Measurements from ENCODE around the gene OR2G2.

The OR2G2 gene, protein sequence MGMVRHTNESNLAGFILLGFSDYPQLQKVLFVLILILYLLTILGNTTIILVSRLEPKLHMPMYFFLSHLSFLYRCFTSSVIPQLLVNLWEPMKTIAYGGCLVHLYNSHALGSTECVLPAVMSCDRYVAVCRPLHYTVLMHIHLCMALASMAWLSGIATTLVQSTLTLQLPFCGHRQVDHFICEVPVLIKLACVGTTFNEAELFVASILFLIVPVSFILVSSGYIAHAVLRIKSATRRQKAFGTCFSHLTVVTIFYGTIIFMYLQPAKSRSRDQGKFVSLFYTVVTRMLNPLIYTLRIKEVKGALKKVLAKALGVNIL

DNA sequence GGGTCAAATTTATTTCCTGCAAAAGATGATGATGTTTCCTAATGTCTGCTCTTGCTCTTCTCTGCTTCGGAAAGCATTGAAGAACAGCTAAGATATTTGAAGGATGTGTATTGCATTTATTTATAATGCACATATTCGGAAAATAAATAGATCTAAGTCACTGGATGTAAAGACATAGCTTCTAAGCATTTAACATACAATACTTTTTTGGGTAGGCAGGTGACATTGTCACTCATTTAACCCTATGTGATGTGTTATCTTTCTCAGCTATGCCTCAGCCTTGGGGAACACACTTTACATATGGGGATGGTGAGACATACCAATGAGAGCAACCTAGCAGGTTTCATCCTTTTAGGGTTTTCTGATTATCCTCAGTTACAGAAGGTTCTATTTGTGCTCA is at the start of gene OR2G2:
OR2G2 (plus strand) TSS at position 301 of the 400 bp plus-strand sequence; CDS start at position 301, 0 bp downstream.
- no peak for DNase-seq (ENCODE audit: low spot score)

DNA sequence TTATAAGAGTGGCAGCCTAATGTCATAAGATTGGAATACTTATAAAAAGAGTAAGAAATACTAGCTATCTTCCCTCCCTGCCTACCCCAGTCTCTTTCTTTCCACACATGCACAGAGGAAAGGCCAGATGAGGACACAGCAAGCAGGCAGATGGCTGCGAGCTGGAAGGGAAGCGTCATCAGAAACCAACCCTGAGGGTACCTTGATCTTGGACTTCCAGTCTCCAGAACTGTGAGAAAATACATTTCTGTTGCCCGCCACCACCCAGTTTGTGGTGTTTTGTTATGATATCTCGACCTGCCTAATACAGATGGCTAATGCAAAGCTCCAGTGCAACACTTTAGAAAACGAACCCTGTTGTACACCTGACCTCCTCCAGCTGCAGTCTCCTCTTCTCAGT is 49.6 kb upstream of the OR2G2 start:
- DNase-seq (ENCODE audit: low spot score), result no peak

DNA sequence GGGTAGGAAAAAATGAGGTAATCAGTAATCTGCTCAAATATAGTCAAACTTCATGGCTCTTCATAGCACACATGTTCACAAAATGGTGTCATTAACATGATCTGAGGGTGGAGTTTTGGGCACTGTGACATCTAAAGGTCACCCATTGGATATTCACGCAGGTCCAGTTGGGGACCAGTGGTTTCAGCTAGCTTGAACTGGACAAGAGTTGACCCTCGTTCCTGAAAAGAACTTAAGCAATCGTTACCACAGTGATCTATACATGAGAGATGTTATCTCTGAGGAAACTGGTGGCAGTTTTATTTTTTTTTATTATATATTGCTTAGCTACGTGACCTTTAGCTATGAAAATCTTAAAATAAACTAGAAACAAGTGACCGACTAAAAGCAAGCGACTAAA is 48.9 kb upstream of the OR2G2 start:
- no peak for DNase-seq (ENCODE audit: low spot score)

DNA sequence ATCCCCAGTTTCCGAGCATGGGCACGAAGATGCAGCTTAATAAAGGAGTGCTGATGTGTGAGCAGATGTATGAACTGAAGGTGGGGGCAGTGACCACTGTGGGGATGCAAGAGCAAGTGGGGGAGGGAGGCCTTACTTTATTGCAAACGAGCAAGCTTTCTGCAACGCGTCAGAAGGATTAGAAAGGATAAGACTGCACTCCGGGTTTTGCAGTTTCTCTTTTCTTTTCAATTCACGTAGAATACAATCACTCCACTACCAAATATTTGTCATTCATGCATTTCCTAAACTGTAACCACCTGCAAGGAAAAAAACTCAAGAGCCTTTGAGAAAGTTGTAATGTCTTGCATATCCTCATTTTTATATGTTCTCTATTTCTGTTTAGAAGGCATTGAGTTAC is 47.6 kb upstream of the OR2G2 start:
- no peak for DNase-seq (ENCODE audit: low spot score)

DNA sequence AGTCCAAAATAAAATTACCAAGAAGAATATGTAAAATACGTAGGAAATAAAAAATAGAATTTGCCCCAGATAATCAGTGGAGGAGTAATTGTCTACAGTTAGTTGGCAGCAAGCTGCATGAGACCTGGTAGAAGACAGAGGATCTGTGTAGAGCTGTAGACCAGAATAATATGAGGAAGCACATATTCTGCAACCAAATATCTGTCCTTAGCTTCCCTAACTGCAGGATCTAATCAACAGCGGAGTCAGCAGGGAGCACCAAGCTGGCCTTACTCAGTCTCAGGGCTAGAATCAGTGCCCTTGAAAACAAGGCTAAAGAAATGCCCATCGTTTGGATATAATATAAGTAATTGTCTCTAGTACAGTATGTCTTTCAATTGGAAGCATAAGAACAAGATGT is 45.3 kb upstream of the OR2G2 start:
- DNase-seq (ENCODE audit: low spot score), result no peak

DNA sequence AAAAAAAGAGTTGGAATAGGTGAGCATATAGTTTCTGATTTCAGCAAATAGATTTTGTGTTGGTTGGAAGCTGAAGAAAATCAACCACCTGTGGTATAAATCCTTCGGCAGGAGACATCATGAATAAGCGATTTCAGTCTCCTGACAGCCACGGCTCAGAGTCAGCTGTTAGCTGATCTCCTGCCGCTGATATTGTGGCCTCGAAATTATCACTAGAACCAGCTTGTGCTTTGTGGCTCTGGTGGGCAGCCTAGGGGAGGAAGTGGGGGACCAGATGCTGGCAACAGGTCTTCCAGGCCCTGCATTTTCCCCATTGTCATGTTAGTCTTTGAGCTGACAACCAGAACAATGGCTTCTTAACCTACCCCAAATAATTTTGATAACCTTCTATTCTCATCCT is 40.1 kb upstream of the OR2G2 start:
- DNase-seq (ENCODE audit: low spot score), result no peak

DNA sequence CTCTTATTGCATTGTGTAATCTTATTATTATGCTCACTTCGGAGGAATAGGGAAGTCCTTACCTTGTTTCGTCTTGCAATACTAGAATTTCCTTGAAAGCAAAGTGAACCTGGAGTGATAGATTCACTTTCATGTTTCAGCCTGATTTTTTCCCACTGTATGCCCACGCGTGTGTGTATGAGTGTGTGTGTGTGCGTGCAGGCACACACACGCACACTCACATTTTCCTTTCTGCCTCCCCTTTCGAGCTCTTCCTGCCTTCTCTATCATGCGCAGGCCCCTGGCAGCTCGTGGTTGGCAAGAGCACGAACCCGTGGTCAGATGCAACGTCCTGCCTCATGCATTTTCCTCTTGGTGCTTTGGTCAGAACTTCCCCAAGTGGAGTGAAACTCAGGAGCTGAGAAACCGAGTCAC is 39.4 kb upstream of the OR2G2 start, which contains the start of gene GCSAML:
GCSAML (plus strand) TSS at position 366 of the 414 bp plus-strand sequence. CDS start 58 bp downstream, outside the sequence.
- no peak for DNase-seq (ENCODE audit: low spot score)

DNA sequence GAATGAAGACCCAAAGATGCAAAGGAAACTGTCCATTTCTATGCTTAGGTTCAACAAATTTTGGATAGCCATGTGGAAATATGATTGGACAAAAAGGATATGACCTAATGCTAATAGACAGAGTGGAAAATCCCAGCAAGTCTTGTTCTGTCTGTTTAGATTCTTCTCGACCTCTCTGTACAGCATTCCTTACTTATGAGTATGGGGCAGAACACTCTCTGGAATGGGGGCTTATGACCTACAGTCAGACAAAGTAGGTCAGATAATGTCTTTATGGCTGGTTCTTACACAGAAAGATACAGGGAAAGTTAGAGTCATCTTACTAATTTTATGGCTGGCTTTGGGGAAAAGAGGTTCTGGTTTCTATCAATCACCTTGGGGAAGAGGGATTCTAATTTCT is 36.4 kb upstream of the OR2G2 start:
- no peak for DNase-seq (ENCODE audit: low spot score)

DNA sequence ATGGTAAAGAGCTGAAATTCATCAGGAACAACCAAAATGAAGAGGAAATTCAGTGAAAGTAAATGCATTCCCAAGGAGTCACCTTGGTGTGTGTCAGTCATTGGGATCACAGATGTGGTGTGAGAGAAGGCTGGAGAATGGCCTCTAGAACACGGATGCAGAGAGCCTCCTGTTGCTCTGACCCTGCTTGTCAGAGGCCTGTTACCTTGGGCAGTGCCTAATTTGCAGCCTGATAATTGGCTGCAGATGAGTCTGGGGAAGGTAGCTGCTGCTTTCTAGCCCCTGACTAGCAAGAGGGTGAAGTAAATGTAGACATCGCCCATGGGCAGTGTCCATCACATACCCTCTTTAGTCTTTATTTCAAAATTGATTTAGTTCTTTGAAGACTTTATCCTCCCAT is 35.9 kb upstream of the OR2G2 start:
- DNase-seq (ENCODE audit: low spot score), result no peak

DNA sequence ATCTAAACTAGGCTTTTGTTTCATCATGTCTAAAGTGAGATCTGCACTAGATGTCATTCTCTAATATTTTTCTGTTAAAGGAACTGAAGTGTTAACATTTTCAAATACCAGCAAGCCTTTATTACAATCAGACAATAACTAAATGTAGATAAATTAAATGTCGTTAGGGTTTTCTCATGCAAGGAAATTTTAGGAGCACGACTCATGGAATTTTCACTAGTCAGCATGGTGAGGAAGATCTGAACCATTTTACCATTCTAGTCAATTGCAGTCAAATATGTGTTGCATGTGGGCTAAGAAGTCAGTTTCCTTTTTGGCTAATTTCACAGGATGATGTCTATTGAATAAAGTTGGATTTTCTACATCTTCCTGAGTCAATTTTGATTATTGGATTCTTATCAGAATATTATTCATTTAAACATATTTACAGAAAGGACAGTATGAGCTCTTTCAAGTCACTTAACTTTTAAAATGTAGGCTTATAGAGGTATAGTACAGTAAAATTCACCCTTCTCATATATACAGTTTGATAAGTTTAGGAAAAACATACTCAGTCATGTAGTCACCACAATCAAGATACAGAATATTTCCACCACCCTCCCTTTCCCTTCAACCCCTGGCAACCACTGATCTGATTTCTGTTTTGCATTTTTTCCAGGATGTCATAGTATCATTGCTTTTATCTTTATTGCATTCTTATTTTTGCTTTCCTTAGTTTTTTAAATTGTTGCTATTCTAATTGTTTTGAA is 30.1 kb upstream of the OR2G2 start:
- DNase-seq (ENCODE audit: low spot score), result no peak

DNA sequence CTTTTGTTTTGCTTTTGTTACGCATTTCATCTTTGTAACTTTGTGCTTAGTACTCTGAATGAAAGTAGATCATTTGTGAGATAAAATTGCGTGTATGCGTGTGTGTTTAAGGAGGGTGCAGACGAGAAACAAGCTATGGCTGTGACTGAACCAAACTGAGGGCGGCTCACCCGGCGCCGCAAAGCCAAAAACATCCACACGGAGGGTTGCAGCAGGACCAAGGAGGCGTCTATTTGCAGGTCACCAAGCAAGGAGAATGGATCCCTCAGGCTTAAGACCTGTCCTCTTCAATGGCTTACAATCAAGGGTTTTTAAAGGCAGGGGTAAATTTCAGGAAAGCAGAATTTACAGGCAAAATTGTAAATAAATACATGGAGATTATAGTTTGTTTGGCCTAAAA is 26.4 kb upstream of the OR2G2 start:
- no peak for DNase-seq (ENCODE audit: low spot score)

DNA sequence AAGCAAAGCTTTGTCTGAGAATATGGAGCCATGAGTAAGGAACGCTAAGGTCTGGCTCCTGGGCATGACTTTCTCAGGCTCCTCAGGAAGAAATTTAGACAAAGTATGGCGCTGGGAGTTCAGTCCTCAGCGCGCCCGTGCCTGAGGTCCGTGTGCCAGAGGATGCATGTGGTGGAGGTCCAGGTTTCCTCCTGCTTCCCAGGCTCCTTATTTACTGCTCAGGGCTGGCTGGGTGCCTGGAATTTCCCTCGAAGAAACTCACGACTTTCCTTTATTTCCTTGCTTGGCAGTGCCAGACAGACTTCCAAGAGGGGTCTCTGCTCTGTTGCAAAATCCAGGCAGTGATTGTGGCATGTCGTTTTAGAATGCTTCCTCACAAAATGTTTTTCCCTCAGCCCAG is 26.0 kb upstream of the OR2G2 start:
- no peak for DNase-seq (ENCODE audit: low spot score)

DNA sequence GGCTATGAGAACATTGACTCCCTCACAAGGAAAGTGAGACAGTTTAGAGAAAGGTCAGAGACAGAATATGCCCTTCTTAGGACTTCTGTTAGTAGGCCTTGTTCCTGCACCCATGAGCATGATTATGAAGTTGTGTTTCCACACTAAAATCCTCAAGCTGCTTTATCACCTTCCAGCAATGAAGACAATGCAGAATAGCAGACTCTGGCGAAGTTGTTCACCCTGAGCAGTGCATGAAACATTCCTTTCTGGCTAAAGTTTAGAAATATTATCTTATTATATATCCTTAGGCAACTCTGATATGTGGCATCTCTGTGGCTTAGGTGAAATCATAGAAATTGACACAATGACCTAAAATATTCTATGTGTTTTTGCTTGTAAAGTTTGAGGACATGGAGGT is 13.9 kb upstream of the OR2G2 start:
- DNase-seq (ENCODE audit: low spot score), result no peak

DNA sequence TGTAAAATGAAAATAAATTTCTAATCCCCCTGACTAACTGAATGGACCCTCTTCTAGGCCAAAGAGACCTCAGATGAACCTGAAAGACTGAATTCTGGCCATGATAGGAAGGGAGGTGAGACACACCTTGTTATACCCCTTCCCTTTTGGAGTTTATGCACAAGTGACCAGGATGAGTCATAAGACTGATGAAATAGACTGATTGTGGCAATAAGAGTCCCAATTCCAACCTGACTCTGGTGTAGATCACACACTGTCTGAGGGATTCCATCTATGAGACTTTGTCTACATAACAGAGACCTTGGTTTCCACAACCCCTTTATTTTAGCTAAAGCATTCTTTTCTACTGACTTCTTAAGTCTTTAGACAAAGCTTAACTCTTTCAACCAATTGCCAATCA is 13.5 kb upstream of the OR2G2 start:
- no peak for DNase-seq (ENCODE audit: low spot score)

DNA sequence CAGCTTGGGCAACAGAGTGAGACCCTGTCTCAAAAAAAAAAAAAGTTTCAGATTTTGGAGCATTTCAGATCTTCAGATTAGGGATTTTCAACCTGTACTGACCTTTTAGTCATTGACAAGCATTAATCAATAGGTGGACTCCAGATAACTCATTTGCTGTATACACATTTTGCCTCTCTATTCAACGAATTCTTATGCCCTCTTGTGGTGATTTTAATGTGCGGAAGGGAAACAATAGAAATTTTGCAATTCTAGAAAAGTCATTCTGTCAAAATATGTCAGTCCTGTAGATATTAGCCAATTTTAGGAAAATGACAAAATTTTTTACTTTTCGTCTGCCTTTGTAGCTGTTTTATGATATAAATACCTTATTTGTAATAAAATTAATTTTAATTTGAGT is 11.6 kb upstream of the OR2G2 start:
- DNase-seq (ENCODE audit: low spot score), result no peak

DNA sequence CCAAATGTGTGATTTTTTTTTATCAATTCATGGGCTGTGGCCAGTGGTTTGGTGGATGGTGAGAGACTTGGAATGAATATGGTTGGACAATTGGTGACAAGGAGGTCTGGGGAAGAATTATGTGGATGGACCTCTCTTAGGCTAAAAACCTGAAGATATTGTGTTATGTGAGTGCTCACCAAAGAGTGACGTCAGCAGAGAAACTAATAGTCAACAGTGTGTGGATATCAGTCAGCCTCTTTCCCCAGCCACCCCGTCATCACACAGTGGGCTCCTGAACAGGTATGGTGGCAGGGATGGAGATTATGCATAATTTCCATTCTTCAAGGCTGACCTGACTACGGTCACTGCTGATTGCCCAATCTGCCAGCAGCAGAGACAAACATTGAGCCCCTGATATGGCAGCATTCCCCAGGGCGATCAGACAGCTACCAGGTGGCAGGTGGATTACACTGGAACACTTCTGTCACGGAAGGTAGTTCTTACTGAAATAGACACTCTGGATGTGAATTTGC is 9.2 kb upstream of the OR2G2 start:
- no peak for DNase-seq (ENCODE audit: low spot score)

DNA sequence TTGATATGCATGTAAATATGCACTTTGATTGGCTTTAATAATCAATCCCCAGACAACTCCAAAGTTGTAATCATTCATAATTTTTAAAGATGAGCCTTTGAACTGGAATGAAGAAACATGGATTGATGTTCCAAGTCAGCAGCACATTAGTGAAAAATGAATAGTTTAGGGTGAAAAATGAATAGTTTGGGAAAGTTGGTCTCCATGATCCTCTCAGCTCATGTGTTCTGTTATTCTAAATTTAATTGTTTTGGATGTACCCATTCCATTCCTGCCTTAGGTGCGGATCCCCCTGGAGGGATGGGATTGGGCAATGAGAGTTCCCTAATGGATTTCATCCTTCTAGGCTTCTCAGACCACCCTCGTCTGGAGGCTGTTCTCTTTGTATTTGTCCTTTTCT is 17.1 kb downstream of the OR2G2 start, which contains the start of gene OR2G3:
OR2G3 (plus strand) TSS at position 301 of the 400 bp plus-strand sequence; CDS start at position 301, 0 bp downstream.
- no peak for DNase-seq (ENCODE audit: low spot score)

DNA sequence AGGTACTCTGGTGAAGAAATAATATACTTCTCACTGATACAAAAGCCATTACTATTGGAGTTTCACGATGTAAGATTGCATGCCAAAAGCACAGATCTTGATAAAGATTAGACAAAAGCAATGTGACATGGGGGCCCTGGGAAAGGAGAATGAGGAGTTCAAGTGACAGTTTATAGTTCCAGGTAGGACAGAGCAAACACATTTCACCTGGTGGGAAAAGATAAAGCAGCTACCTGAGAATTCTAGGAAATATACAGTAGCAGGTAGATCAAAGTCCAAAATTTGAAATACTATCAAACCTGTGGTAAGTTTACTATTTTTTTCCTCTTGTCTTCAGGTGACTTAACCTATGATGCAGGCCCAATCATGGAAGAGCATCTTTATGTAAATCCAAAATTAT is 25.2 kb downstream of the OR2G2 start:
- no peak for DNase-seq (ENCODE audit: low spot score)

DNA sequence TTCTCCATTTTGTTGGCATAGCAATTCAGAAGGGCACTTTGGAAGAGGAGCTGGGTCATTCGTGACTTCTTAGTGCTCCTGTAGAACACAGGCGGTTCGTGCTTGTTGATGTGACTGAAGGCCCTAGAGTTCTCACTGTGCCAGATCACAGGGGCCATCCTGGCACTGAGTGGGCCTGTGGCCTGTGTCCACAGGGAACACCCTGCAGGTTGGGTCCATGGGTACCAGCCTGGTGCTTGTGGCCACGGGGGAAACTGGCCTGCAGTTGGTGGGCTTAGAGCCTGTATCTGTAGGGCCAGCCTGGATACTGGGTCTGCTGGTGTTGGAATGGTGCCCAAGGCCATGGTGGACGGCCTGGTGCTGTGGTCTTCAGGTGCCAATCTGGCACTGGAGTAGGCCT is 26.5 kb downstream of the OR2G2 start:
- no peak for DNase-seq (ENCODE audit: low spot score)

DNA sequence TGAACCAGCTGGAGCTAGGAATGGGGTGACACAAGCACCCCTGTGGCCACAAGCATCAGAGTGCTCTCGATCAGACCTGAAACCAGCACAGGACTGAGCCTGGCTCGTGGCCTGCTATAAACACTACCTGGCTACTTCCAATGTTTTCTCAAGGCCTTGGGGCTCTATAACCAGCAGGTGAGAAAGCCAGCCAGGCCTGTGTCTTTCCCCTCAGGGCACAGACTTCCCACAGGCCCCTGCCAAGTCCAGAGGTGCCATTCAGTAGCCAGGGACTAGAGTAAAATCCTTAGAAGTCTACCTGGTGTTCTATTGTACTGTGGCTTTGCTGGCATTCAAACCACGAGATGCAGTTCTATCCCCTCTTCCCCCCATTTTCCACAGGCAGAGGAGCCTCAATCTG is 39.8 kb downstream of the OR2G2 start:
- DNase-seq (ENCODE audit: low spot score), result no peak

DNA sequence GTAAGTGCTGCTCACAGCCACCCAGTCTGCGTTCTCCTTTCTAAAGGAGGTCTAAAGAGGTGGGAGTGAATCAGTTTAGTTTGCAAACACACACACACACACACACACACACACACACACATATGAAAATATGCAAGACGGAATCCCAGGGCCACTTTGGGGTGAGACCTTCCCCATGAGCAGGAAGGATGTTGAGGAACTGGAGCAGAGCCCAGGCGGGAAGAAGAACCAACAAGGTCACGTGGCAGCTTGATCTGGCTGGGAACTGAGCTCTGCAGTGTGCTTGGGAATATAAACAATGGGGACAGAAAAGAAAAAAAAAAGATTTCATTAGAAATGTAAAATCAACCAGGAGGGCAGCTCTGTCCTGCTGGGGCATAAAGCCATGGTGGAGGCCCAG is 49.9 kb downstream of the OR2G2 start:
- no peak for DNase-seq (ENCODE audit: low spot score)

DNA sequence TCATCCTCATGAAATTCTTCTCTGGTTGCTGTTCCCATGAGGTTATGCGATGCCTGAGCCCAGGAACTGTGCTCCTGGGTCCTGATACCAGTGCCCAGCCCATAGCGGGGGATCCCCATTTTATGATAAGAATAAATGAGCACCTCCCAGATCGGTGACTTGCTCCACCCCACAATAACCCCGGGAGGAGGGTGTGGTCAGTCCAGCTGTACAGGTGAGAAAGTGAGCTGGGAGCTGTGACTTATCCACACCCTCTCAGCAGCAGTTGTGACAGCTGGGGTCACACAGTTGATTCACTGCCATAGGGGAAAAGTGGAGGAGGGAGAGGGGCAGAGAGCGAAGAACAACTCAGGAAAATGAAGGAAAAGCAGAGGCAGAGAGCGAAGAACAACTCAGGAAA is 50.6 kb downstream of the OR2G2 start:
- no peak for DNase-seq (ENCODE audit: low spot score)
